NCI-H1417 (cell line): ENCODE measurements around the gene NBPF15.
"Not testable (repeated sequence)": the region's sequence is repeated elsewhere in the genome, so short reads cannot be mapped to it uniquely, and the experiment has no call there.

Source experiments
- DNase-seq, 3 experiments: peaks; one replicate each; lab custom pipeline; 2025; lab: John Stamatoyannopoulos, UW

NBPF15 gene, protein sequence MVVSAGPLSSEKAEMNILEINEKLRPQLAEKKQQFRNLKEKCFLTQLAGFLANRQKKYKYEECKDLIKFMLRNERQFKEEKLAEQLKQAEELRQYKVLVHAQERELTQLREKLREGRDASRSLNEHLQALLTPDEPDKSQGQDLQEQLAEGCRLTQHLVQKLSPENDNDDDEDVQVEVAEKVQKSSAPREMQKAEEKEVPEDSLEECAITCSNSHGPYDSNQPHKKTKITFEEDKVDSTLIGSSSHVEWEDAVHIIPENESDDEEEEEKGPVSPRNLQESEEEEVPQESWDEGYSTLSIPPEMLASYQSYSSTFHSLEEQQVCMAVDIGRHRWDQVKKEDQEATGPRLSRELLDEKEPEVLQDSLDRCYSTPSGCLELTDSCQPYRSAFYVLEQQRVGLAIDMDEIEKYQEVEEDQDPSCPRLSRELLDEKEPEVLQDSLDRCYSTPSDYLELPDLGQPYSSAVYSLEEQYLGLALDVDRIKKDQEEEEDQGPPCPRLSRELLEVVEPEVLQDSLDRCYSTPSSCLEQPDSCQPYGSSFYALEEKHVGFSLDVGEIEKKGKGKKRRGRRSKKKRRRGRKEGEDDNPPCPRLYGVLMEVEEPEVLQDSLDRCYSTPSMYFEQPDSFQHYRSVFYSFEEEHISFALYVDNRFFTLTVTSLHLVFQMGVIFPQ

GRCh38 chr1:144461136-144461759 is at the start of gene NBPF15:
NBPF15 (minus strand) TSS chr1:144461669; CDS start chr1:144440003, 21,666 bp downstream.
- peak; percentile 68 to 76 (median 73) for DNase-seq

DNA sequence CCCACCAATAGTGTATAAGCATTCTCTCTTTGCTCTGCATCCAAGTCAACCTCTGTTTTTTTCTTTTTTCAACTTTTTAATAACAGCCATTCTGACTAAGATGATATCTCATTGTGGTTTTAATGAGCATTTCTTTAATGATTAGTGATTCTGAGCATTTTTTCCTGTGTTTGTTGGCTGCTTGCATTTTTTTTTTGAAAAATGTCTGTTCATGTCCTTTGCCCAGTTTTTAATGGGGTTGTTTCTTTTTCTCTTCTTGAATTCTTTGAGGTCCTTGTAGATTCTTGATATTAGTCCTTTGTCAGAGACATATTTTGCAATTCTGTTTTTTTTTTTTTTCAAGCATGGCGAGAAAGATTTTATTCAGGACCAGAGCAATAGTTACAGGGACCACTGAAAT is 35.0 kb upstream of the NBPF15 start:
- not testable (repeated sequence) for DNase-seq

DNA sequence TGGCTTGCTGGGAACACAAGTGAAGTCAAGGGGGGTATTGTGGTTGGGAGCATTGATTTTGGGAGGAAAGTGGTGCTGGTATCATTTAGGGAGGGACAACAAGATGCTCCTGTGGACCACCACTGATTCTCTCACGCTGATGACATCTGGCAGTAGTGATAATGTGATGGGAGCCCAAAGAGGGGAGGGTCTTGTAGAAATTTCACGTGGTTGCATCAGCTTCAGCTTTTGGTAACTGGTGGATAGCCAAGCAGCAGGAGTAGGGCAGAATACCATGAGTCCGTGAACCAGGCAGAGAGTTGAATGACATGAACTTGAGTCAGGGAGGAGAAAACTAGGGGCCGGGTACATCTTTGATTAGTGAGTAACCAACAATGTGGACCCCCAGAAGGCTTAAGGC is 32.7 kb upstream of the NBPF15 start:
- not testable (repeated sequence) for DNase-seq

- DNase-seq: not testable (repeated sequence)
Observed at GRCh38 chr1:144490394-144490793, 28.9 kb upstream of the NBPF15 start.

GRCh38 chr1:144487002-144487401 is 25.5 kb upstream of the NBPF15 start:
- not testable (repeated sequence) for DNase-seq

GRCh38 chr1:144485048-144485993 is 23.9 kb upstream of the NBPF15 start:
- DNase-seq: not testable (repeated sequence)

GRCh38 chr1:144473897-144474296 is 12.4 kb upstream of the NBPF15 start:
- not testable (repeated sequence) for DNase-seq

- not testable (repeated sequence) for DNase-seq
Observed at GRCh38 chr1:144471434-144471833, 10.0 kb upstream of the NBPF15 start.

- DNase-seq: not testable (repeated sequence)
Observed at GRCh38 chr1:144461778-144462177, 309 bp upstream of the NBPF15 start.

DNA sequence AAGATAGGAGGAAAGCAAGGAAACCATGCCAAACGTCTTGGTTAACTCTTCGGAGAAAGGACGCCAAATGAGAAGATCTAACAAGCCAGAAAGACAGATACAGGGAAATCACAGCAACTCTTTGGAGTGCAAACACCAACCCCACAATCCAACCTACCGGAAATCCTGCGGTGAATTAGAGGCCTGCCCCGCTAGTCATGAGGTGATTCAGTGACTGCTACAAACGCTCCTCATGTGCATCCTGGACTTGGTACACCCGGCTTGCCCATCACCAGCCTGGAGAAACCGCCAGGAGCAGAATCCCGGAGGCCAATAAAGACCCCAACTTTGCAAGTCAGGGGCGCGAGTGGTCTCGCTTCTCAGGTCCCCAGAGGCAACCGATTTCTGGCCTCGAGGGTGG is 783 bp downstream of the NBPF15 start:
- DNase-seq: not testable (repeated sequence)

DNA sequence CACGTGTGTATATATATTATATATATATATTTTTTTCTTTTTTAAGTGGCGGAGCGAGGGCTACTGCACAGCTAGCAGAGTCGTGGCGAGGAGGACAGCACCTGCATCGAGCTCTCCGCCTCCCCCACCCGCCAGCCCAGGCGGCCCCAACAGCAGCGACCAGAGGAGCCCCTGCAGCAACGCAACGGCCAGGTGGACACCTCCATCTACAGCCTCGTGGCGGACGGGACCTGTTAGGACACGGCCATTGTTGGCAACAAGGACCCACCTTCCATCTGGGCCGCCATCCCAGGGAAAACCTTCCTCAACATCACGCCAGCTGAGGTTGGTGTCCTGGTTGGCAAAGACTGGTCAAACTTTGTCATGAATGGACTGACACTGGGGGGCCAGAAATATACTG is 19.1 kb downstream of the NBPF15 start:
- not testable (repeated sequence) for DNase-seq

- DNase-seq: not testable (repeated sequence)
Observed at GRCh38 chr1:144439737-144440136, 21.7 kb downstream of the NBPF15 start.

- peak in 2 of 3 experiments; percentile 59 to 81 for DNase-seq
Observed at GRCh38 chr1:144418891-144419694, 42.4 kb downstream of the NBPF15 start.

DNA sequence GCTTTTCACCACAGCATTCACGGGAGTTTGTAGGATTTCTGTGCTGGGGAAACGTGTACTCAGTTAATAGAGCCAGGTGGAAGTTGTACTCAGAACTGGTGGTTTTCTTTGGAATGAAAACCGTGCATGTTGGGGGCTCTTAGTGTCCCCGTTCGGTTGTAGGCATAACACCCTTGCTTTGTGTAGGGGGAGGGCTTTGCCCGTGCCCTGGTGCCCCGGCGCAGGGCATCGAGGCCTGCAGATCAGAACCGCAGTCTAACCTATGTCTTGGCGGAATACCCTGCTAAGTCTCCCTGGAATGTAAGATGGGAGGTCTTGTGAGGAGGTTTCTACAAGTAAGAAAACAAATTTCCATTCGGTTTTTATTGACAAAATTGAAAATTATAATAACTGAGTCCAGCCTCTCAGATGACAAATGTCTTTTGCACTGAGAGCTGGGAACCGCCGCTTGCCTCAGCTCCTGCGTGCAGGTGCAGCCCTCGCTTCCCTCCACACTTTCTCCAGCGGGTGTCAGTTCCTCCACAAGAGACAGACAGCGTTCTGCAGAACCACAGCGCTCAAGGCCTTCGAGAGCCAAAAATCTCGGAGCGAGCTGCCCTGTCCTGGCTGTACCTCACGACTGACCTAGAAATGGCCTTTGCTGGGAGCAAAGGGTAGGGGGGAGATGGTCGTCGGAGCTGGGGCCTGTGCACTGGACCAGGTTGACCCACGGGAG is 47.9 kb downstream of the NBPF15 start:
- not testable (repeated sequence) for DNase-seq

DNA sequence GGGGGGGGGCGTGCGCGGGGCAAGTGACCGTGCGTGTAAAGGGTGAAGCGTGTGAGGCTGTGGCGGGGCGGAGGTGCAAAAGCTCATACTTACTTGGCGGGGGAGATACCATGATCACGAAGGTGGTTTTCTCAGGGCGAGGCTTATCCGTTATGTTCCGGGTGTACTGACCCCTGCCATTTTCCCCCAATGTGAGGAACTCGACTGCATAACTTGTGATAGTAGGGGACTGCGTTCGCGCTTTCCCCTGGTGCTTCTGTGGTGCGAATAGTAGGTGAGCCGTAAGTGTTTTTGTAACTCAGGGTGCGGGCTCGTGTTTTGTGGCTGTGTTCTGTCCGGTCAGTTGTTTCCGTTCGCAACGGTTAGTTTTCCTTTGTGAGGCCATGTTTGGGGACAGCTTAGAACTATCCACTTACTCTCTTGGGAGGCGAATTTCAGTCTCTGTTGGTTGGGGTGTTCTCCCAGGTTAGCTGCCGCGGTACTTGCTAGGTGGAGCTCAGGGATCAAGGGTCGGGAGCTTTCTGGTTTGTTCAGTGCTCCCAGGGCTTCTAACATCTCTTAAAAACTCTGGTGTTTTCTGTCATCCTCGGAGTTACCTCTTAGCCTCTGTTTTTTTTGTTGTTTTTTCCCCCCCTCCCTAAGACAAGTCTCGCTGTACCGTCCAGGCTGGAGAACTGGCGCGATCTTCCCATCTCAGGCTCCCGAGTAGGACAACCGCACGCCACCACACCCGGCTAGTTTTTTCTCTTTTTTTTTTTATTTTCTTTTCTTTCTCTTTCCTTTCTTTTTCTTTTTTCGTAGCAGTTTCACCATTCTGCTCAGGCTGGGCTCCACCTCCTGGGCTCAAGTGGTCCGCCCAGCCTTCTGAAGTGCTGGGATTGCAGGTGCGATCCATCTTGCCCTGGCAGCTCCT is 48.7 kb downstream of the NBPF15 start:
- DNase-seq: peak; percentile 87 to 97 (median 88)

DNA sequence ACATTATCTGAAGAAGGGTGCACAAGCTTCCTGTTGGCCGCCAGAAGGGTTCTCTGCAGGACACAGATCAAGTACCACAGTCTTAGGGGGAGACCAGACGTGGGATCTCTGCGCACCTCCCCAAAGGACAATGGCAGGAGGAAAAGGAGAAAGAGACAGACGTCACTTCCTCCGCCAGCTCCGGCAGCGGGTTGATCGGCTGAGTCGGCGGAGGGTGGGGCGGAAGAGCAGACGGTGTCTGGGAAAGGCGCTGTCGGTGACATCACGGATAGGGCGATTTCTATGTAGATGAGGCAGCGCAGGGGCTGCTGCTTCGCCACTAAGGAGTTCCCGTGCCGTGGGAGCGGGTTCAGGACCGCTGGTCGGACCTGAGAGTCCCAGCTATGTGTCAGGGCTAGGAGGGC is 49.4 kb downstream of the NBPF15 start:
- DNase-seq: peak; percentile 61 to 86 (median 68)

GRCh38 chr1:144402807-144403206 is 58.7 kb downstream of the NBPF15 start:
- not testable (repeated sequence) for DNase-seq

DNA sequence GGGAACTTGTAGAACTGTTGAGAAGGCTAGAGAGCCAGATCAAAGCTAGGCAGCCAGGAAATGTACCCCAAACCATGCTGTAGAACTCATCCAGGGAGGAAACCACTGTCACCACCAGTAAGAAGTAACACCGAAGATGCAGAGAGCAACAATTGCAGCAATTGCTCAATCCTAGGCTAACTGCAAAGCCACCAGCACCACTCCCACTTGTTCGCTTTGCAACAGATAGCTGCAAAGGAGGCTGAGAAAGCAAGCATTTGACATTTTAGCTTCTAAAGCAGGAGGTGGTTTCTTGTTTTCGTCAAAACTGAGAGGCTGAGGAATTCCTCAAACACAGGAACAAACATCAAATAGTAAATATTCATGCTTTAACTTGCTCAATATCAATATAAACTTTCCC is 89.8 kb downstream of the NBPF15 start:
- DNase-seq: not testable (repeated sequence)
